GM21515 (cell line): ENCODE measurements around the gene AFG1L.
"Not testable (repeated sequence)": the region's sequence is repeated elsewhere in the genome, so short reads cannot be mapped to it uniquely, and the experiment has no call there.

ENCODE experiments used
- ATAC-seq: cut with Tn5 transposase; IDR thresholded peaks from one replicate; pipeline ENCODE4 v1.9.1; 2021; ENCODE audit not compliant: unreplicated experiment

The AFG1L gene

GRCh38 chr6:108294727-108295625, at the start of gene AFG1L:
AFG1L (plus strand) TSS chr6:108295054; CDS start chr6:108295080, 26 bp downstream.
- ATAC-seq: peak; percentile 92

- ATAC-seq: not testable (repeated sequence)
Observed at GRCh38 chr6:108245095-108245494, 49.8 kb upstream of the AFG1L start.

DNA sequence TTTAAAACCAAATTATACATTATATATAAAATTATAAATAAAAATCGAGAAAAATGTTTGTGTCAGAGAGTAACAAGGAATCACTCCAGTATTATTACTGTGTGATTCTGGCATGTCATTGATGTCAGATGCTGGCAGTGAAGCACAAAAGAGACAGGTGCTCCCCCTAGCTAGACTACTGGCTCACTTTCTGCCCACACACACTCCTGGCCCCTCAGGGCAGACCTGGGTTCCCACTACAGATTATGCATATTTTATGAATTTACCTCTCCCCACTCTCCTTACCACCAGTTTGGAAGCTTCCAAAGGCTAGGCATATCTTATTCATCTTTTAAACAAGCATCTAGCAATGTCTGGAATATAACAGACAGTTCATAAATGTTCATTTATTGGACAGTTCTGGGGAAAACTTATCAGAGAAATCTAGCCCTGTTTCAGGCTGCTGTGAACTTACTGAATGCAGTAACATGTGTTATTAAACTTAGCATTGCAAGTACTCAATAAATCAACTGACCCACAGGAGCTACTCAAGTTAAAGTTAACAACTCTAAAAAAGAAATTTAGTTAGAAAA, 46.8 kb upstream of the AFG1L start:
- ATAC-seq: no peak

- ATAC-seq: no peak
Observed at GRCh38 chr6:108250240-108250866, 44.5 kb upstream of the AFG1L start.

DNA sequence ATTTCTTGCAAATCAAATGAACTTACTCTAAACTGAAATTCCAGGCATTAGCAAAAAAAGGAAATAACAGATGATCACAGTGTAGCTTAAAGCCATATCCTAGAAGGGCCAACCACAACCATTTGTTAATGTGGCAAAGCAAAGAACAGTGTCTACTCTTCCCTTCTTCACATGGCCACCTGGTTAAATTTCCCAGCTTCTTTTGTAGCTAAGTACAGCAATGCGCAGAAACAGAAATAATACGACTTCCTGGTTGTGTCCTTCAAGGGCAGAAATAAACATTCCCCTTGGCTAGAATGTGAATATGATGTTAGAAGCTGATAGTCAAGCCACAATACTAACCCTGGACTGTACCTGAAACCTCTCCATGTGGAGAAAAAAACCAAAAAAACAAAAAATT, 43.6 kb upstream of the AFG1L start:
- no peak for ATAC-seq

GRCh38 chr6:108252055-108252454, 42.8 kb upstream of the AFG1L start:
- no peak for ATAC-seq

DNA sequence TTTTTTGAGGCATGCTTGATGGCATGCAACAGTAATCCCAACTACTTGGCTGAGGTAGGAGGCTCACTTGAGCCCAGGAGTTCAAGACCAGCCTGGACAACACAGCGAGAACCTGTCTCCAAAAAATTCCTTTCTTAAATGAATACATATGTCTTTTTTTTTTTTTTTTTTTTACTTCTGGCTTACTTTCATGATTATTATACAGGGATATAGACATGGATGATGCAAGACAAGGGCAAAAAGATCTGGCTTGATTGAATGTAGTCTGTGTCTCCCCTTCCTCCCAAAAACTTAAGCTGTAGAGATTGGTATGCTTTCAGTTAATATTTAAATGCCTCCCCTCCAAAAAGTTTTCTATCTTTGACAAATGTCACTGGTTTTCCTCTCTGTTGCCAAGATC, 41.6 kb upstream of the AFG1L start:
- no peak for ATAC-seq

- ATAC-seq: no peak
Observed at GRCh38 chr6:108254433-108255410, 40.1 kb upstream of the AFG1L start.

DNA sequence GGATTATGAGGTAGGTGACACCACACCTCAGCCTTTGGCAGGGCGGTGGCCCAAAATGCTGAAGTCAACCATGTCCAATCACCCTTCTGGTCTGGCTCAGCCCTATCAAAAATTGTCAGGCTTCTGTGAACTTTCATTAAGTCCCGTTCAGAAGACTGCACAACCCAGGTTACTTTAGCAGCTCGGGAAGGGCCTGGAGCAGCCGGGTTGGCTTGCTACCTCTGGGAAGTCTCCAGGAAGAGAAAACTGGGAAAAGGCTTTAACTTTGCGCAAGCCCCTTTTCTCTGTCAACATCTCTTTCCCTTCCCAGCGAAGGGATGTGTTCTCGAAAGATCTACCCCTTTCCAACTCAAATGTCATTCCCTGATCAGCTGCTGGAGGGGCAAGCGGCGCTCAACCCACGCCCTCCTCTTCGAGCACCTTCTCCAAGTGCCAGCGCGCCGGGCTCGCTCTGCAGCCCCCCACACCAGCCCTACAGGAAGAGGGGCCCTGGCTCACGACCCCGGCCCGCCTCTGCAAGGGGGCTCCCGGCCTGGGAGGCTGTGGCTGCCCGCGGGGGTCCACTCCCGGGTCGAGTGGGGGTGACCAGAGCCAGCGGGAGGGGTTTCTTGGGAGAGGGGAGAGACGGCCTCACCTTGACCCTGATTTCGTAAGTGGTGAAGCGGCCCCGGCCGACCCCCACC, 34.6 kb upstream of the AFG1L start:
- peak; percentile 11 for ATAC-seq

GRCh38 chr6:108260809-108261569, 33.9 kb upstream of the AFG1L start, which contains the start of gene SNX3:
SNX3 (minus strand) TSS chr6:108261040; CDS start chr6:108260921, 119 bp downstream.
- peak; percentile 84 for ATAC-seq

DNA sequence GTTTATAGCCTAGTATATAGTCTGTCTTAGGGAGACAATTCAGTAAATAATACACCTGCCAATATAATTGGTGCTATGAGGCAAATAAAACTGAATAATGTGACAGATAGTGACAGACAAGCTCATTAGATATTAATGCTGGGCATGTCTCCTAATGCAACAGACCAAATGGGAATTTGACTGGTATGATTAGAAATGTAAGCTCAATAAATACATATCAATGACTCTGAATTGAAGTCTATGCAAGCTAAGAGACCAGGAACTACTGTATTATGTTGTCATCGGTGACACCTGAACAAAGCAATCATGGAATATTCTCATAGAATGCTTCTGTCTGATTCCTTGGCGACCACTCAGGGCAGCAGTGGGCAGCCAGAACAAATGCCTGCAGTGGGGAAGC, 31.5 kb upstream of the AFG1L start:
- no peak for ATAC-seq

GRCh38 chr6:108268845-108269244, 26.0 kb upstream of the AFG1L start:
- ATAC-seq: no peak

DNA sequence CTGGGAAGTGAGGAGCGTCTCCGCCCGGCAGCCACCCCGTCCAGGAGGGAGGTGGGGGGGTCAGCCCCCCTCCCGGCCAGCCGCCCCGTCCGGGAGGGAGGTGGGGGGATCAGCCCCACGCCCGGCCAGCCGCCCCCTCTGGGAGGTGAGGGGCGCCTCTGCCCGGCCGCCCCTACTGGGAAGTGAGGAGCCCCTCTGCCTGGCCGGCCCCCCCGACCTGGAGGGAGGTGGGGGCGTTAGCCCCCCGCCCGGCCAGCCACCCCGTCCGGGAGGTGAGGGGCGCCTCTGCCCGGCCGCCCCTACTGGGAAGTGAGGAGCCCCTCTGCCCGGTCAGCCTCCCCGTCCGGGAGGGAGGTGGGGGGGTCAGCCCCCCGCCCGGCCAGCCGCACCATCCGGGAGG, 24.9 kb upstream of the AFG1L start:
- ATAC-seq: not testable (repeated sequence)

DNA sequence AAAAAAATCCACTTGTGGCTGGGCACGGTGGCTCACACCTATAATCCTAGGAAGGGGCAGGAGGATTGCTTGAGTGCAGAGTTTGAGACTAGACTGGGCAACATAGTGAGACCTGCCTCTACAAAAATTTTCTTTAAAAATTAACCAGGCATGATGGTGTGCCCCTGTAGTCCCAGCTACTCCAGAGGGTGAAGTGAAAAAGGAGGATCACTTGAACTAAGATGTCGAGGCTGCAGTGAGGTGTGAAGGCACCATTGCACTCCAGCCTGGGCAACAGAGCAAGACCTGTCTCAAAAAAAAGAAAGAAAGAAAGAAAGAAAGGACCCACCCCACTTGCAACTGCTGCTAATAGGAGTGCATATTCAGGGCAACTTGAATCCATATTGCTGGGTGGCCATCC, 20.3 kb upstream of the AFG1L start:
- no peak for ATAC-seq

DNA sequence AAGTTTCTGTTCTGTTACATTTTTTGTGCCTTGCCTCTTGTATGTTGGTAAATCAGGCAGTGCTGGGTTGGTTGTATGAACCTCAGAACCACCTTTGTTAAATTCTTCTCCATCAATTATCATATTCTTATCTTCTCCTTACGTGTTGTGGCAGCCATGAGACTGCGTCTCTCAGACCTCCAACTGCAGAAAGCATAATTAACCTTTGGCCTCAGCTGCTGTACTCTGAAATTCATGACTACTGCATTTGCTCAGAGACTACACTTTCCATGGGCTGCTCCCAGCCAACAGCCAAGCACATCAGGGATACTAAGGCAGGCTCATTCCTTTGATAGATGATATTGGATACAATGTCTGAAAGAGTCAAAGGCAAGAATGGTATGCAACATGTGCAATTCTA, 18.9 kb upstream of the AFG1L start:
- no peak for ATAC-seq

DNA sequence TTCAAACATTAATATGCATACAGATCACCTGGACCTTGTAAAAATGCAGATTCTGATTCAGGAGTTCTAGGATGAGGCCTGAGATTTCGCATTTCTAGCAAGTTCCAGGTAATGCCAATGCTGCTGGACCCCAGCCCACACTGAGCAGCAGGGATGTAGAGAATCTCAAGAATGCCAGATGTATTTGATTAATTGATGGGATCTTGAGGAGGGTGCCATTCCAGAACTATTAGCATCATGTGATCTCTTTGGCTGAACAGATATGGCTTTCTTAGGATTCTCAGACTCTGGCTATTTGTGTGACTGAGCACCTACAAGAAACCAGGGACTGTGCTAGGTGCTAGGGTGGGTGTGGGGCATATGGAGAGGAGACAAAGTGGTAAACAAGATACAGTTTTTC, 17.6 kb upstream of the AFG1L start:
- ATAC-seq: no peak

- no peak for ATAC-seq
Observed at GRCh38 chr6:108277831-108278230, 17.0 kb upstream of the AFG1L start.

DNA sequence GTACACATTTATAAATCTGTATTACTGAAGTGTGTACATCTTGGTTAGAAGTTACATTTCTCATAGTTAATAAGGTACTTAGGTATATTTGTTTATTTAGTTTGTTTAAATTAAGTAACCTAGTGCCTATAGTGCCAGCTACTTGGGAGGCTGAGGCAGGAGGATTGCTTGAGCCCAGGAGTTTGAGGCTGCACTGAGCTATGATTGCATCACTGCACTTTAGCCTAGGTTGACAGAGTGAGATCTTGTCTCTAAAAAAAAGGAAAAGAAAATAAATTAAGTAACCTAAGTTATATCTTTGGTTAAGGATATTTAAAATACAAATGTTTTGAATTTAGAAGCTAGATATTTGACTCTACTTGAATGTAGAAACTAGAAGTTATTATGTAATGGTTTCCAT, 9.5 kb upstream of the AFG1L start:
- ATAC-seq: no peak

DNA sequence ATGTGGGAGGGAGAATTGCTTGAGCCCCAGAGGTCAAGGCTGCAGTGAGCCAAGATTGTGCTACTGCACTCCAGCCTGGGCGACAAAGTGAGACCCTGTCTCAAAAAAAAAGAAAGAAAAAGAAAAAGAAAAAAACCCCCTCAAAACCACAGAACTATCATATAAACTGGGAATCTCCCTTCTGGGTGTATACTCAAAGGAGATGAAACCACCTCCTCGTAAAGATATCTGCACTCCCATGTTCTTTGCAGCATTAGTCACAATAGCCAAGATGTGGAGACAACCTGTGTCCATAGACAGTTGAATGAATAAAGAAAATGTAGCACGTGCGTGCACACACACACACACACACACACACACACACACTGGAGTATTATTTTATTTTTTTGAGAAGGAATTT, 8.5 kb upstream of the AFG1L start:
- ATAC-seq: no peak
